T-helper 2 cell treated with Interferon-gamma antibody and Interleukin-4, amounts not matched to agents 100 ng/mL and 5 ng/mL, for 36 hours (primary cell): ENCODE measurements around the gene USP14. TPM values are rescaled to one million over a fixed set of nuclear protein-coding genes. Genes with fewer than 3 reads are reported as not detected.

Experiments used
- intact Hi-C: fragments of 100-400 bp; cut with micrococcal nuclease; formaldehyde crosslinking; loops from one replicate; pipeline ENCODE4 v1.15.1; 2023
- total RNA-seq: library from RNA; stranded (reverse); gene quantifications from 2 replicates; pipeline ENCODE4 v1.2.3, GENCODE V29; 2022

USP14 gene
- total RNA-seq, 1 donor from 2014 or later: 76.8 TPM

DNA sequence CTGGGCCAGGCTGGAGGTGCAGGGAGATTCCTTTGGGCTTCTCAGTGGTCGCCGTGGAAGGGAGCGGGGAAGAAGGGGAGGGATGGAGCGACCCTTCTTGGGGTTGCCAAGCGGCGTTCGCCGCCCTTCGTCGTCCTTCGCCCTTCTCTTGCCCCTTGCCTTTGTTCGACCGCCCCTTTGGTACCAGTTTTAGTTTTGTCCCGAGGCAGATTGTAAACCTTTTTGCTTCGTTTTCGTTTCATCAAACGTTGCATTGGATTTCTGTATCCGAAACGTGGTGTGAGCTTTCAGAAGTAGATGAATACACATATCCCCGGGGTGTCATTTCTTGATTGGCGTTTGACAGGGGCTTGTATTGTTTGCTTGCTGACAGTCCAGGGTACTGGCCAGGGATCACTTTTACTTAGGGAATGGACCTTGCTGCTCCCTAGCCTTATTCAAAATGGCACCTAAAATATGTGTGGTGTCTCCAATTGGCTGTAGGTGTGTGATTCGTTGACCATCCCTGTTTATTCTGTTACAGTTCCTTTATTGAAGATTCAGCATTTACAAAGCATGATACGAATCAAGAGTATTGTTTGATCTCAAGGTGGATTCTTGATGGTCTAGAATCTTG lies 788 bp downstream of the USP14 start:
- intact Hi-C loops: loop anchor here (2.0 to 5.0 kb wide), 4 partner anchors 48 to 654 kb away; partner anchors contain the start of genes TYMS and YES1

DNA sequence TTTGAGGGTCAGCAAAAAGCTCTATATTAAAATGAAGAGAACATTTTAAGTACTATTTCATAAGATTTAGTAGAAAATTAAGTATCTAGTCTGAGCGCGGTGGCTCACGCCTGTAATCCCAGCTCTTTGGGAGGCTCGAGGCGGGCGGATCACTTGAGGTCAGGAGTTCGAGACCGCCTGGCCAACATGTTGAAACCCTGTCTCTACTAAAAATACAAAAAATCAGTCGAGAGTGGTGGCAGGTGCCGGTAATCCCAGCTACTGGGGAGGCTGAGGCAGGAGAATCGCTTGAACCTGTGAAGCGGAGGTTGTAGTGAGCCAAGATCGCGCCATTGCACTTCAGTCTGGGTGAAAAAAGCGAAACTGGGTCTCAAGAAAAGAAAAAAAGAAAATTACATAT lies 1.6 kb downstream of the USP14 start:
- intact Hi-C loops: loop anchor here (2.0 to 5.0 kb wide), 4 partner anchors 49 to 653 kb away; partner anchors contain the start of genes TYMS and YES1

- intact Hi-C loops: no loop called here
These were observed 2.6 kb downstream of the USP14 start for GRCh38 chr18:160831-161570.

- intact Hi-C loops: no loop called here
These were observed 14.0 kb downstream of the USP14 start for GRCh38 chr18:172361-172760.

DNA sequence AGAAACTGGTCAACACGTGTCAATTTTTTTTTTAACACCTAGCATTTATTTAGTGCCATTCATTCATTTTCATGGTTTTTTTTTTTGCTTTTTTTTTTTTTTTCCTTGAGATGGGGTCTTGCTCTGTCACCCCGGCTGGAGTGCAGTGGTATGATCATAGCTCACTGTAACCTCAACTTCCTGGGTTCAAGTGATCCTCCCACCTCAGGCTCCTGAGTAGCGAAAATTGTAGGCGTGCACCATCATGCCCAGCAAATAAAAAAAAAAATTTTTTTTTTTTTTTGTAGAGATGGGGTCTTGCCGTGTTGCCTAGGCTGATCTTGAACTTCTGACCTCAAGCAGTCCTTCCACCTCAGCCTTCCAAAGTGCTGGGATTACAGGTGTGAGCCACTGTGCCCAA lies 21.1 kb downstream of the USP14 start:
- intact Hi-C loops: no loop called here

DNA sequence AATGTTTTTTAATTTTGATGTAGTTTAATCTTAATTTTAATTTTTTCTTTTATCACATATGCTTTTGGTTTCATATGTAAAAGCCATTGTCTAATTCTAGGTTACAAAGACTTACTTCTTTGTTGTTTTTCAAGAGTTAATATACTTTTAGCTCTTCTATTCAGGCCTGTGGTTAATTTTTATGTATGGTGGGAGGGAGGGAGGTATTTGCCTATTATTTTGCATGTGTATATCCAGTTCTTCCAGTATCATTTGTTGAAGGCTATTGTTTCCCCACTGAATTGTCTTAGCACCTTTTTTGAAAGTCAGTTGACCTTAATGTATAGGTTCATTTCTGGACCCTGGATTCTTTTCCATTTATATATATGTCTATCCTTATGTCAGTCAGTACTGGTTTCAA lies 23.4 kb downstream of the USP14 start:
- intact Hi-C loops: no loop called here

GRCh38 chr18:183769-184168 lies 25.4 kb downstream of the USP14 start:
- intact Hi-C loops: no loop called here

- intact Hi-C loops: no loop called here
These were observed 30.9 kb downstream of the USP14 start for GRCh38 chr18:189254-189653.

GRCh38 chr18:191725-192124 lies 33.4 kb downstream of the USP14 start:
- intact Hi-C loops: no loop called here

DNA sequence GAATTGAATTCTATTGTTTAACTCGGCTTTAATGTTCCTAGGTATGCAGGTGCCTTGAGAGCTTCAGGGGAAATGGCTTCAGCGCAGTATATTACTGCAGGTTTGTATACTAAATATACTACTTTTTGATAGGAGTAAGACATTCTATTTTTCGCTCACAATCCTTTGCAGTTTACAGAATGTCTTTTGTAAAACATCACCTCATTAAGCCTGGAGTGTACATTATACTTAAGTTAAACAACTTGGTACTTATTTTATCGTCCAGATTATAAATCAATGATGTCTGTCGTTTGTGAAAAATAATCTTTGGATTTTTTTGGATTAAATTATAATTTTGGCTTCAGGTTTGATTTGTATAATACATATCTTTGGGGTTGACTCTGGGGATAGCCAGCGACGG lies 34.4 kb downstream of the USP14 start:
- intact Hi-C loops: no loop called here

- intact Hi-C loops: no loop called here
These were observed 37.3 kb downstream of the USP14 start for GRCh38 chr18:195651-196050.

- intact Hi-C loops: no loop called here
These were observed 40.9 kb downstream of the USP14 start for GRCh38 chr18:199214-199613.

- intact Hi-C loops: no loop called here
These were observed 41.4 kb downstream of the USP14 start for GRCh38 chr18:199768-200167.

GRCh38 chr18:210075-210474 lies 51.7 kb downstream of the USP14 start:
- intact Hi-C loops: loop anchor here (5.0 kb wide), 1 partner anchor 57 kb away; the partner anchor contains the start of gene THOC1

DNA sequence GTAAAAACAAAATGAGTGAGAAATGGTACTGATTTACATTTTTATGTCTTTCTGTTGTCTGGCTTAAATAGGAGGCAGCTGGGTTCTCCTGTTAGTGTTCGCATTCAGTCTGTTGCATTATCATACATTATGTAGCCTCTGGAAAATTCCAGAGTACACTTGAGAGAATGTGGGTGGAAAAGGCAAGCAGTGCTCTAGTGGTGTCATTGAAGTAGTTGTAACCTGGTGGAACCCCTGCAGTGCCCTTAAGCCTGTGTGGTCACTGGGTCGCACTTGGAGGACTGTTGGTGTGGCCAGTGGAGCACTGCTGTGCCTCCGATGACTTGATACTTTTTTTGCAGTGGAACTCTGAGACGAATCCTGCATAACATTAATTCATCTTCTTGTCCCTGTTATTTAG lies 52.4 kb downstream of the USP14 start:
- intact Hi-C loops: loop anchor here (5.0 kb wide), 1 partner anchor 57 kb away; the partner anchor contains the start of gene THOC1

DNA sequence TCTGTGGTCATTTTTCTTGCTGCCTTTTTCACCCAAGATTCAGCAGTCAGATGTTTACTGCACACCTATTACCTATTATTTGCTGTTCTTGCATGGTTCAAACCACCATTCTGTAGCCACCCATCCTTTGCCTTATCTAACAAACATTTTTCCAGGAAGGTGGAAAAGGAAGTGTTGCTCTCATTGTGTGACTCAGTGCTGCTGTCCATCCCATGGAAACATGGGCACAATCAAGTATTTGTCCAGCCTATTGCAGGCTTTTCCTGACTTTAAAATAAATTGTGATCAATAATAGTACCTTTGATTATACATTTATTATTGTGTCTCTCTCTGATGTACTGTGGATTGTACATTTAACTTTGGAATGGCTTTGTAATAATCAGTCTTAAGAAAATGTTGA lies 53.2 kb downstream of the USP14 start:
- intact Hi-C loops: loop anchor here (5.0 kb wide), 1 partner anchor 56 kb away; the partner anchor contains the start of gene THOC1

DNA sequence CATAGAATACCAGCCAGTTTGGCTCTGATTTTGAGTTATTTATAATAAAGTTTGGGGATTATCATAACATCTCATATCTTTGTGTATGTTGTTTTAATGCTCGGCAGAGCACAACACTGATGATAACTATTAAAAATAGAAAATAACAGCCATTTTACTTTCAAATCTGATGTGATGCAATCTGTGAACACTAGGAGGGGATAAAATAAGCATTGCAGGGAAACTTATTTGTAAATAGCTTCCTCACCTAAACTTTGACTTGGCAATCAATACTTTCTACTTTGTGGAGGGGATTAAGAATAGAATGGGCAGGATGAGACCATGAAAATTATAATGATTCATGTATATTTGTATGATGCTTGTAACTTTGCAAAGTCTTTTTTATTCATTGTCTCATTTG lies 54.4 kb downstream of the USP14 start:
- intact Hi-C loops: loop anchor here (5.0 kb wide), 1 partner anchor 55 kb away; the partner anchor contains the start of gene THOC1

GRCh38 chr18:213505-213904 lies 55.1 kb downstream of the USP14 start:
- intact Hi-C loops: loop anchor here (5.0 kb wide), 1 partner anchor 54 kb away; the partner anchor contains the start of gene THOC1

DNA sequence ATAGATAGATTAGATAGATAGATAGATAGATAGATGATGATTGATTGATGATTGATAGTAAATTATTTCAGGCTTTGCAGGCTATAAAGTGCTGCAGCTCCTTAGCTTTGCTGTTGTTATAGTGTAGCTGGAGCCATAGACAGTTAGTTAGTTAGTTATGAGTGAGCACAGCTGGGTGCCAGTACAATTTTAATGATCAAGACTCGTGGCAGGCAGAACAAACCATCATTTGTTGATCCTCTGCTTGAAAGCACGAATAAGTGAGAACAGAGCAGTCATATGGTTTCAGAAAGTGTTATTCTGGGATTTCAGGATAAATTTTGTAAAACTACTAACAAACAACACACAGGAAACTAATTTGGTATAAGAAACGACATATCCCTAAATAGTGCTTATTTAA lies 55.6 kb downstream of the USP14 start:
- intact Hi-C loops: loop anchor here (5.0 kb wide), 1 partner anchor 53 kb away; the partner anchor contains the start of gene THOC1

DNA sequence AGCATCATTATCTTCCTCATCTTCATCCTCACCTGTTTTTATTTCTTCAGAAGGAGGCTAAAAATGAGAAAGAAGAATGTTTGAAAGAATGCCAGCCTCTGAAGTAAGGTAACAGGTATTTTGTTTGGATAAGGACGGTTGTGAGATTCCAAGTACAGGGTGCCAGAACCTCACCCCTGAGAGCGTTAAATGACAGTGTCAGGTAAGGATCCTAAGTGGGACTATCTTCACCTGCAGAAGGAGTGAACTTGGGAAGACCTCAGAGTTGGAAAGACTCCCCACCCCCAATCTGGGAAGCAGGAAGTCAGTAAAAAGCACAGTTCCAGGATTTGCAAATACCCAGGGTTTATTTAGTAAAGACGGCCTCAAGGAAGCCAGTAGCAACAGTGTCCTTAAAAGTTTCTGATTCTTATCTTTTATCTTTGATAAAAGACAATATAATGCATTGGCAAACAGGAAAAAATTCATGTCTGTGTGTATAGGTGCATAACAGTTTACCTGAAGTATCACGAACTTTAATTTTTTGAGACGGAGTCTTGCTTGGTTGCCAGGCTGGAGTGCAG lies 57.2 kb downstream of the USP14 start:
- intact Hi-C loops: no loop called here

GRCh38 chr18:217532-218336 lies 59.4 kb downstream of the USP14 start:
- intact Hi-C loops: no loop called here
